Tibial artery (tissue), 4 donors: ENCODE measurements around the gene SERHL2.
"Not testable (repeated sequence)": the region's sequence is repeated elsewhere in the genome, so short reads cannot be mapped to it uniquely, and the experiment has no call there.

Source experiments
- DNase-seq, 2 donors: peaks; one replicate each; pipeline ENCODE4 v3.0.0-alpha.2; 2019
- H3K27ac ChIP-seq, 2 donors: fragments of 200-600 bp; sonication (generic) in 1 of 2; 1 replicate in 1 of 2; 2 replicates in 1 of 2; pipeline ENCODE4 v1.5.1; 2018 to 2019; ENCODE audit warnings: mild to moderate bottlenecking in 1 of 2
- H3K27me3 ChIP-seq, 2 donors: fragments of 200-600 bp; sonication (generic) in 1 of 2; one replicate each; pipeline versions ENCODE4 v1.5.1 to v1.6.0; 2016 to 2019
- H3K36me3 ChIP-seq, 3 donors: fragments of 200-600 bp; sonication (generic) in 2 of 3; one replicate each; pipeline ENCODE4 v1.5.1; 2016 to 2019; ENCODE audit warnings: mild to moderate bottlenecking in 2 of 3
- H3K4me1 ChIP-seq, 4 donors: fragments of 200-600 bp; sonication (generic) in 2 of 4; 1 replicate in 3 of 4; 2 replicates in 1 of 4; pipeline ENCODE4 v1.5.1; 2016 to 2019
- H3K4me3 ChIP-seq, 2 donors: fragments of 200-600 bp; sonication (generic) in 1 of 2; 1 replicate in 1 of 2; 2 replicates in 1 of 2; pipeline ENCODE4 v1.5.1; 2018 to 2019; ENCODE audit warnings: mild to moderate bottlenecking in 2 of 2
- H3K9me3 ChIP-seq, 3 donors: fragments of 200-600 bp; sonication (generic) in 1 of 3; one replicate each; pipeline ENCODE4 v1.5.1; 2016 to 2019
- intact Hi-C: fragments of 100-400 bp; cut with DNase I; formaldehyde crosslinking; loops from one replicate; pipeline ENCODE4 v1.15.0; 2023; ENCODE audit warnings: low total_unique reads
- TF ChIP-seq, protein P1 (sequence below), 2 experiments: fragments of 200-600 bp in 1 of 2; fragments of 450-650 bp in 1 of 2; IDR thresholded peaks; one replicate each; pipeline ENCODE4 v1.5.1; 2017 to 2019; ENCODE audit warnings: antibody characterized with exemption in 2 of 2, mild to moderate bottlenecking in 1 of 2, moderate library complexity in 1 of 2

Gene SERHL2

DNA sequence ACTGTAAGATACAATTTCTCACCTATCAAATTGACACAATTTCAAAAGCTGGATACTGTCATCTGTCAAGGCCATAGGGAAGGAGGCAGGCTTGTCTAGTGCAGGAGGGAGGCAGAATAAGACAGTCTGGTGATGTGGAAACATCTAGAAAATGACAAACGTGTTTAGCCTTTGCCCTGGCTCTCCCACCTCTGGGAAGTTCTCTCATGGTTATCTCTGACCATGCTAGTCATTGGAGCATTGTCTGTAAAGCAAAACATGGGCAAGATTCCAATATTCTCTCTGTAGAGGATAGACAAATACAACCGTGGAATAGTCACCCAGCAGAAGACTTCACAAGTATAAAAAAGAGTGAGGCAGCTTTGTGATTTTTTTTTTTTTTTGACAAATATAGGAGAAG lies 9.1 kb upstream of the SERHL2 start:
- Histone ChIP-seq H3K4me3 (no peak overlapping the region), H3K9me3 (no peaks in the 10 kb centered on the region), H3K36me3 (no peaks in the 10 kb centered on the region), H3K27me3 (peaks cover 0 to 4% of the 10 kb centered on the region in 2 donors), H3K27ac (no peak overlapping the region), H3K4me1 (no peaks in the 10 kb centered on the region)
- TF ChIP-seq, protein P1, sequence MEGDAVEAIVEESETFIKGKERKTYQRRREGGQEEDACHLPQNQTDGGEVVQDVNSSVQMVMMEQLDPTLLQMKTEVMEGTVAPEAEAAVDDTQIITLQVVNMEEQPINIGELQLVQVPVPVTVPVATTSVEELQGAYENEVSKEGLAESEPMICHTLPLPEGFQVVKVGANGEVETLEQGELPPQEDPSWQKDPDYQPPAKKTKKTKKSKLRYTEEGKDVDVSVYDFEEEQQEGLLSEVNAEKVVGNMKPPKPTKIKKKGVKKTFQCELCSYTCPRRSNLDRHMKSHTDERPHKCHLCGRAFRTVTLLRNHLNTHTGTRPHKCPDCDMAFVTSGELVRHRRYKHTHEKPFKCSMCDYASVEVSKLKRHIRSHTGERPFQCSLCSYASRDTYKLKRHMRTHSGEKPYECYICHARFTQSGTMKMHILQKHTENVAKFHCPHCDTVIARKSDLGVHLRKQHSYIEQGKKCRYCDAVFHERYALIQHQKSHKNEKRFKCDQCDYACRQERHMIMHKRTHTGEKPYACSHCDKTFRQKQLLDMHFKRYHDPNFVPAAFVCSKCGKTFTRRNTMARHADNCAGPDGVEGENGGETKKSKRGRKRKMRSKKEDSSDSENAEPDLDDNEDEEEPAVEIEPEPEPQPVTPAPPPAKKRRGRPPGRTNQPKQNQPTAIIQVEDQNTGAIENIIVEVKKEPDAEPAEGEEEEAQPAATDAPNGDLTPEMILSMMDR (IDR thresholded peaks at IDR 0.05) = no peak
- intact Hi-C loops = no loop called here
- DNase-seq = no peak

DNA sequence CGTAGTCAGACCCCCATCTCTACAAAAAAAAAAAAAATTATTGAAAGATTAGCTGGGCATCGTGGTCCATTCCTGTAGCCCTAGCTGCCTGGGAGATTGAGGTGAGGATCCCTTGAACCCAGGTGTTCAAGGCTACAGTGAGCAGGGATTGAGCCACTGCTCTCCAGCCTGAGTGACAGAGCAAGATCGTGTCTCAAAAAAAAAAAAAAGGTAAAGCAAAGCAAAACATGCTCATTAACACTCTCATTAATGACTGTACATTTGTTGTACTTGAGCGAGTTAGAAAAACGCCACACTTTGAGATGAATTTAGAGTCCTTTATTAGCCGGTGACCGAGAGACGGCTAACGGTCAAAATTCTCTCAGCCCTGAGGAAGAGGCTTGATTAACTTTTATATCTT lies 6.2 kb upstream of the SERHL2 start:
- intact Hi-C loops = no loop called here
- TF ChIP-seq, protein P1 (IDR thresholded peaks at IDR 0.05) = no peak
- no peaks in the 10 kb centered on the region for H3K4me1 ChIP-seq
- no peak overlapping the region for H3K4me3 ChIP-seq
- H3K36me3 ChIP-seq = no peaks in the 10 kb centered on the region
- no peak for DNase-seq
- no peak overlapping the region for H3K27ac ChIP-seq
- no peaks in the 10 kb centered on the region for H3K9me3 ChIP-seq
- peaks cover 0 to 11% of the 10 kb centered on the region in 2 donors for H3K27me3 ChIP-seq

DNA sequence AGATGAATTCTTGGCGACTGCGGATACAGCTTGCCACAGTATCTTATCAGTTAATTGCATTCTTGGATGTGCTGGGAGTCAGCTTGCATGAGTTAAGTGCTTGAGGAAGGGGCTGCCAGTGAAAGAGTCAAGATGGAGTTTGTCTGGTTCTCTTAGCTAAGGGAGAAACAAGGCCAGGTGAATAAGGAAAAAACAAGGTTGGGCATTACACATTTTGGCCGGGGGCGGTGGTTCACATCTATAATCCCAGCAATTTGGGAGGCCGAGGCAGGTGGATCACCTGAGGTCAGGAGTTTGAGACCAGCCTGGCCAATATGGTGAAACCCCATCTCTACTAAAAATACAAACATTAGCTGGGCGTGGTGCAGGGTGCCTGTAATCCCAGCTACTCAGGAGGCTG lies 5.6 kb upstream of the SERHL2 start:
- intact Hi-C loops, H3K4me1 ChIP-seq, H3K4me3 ChIP-seq, DNase-seq, H3K9me3 ChIP-seq, H3K36me3 ChIP-seq, H3K27ac ChIP-seq: not testable (repeated sequence)
- peaks cover 0 to 11% of the 10 kb centered on the region in 2 donors for H3K27me3 ChIP-seq

DNA sequence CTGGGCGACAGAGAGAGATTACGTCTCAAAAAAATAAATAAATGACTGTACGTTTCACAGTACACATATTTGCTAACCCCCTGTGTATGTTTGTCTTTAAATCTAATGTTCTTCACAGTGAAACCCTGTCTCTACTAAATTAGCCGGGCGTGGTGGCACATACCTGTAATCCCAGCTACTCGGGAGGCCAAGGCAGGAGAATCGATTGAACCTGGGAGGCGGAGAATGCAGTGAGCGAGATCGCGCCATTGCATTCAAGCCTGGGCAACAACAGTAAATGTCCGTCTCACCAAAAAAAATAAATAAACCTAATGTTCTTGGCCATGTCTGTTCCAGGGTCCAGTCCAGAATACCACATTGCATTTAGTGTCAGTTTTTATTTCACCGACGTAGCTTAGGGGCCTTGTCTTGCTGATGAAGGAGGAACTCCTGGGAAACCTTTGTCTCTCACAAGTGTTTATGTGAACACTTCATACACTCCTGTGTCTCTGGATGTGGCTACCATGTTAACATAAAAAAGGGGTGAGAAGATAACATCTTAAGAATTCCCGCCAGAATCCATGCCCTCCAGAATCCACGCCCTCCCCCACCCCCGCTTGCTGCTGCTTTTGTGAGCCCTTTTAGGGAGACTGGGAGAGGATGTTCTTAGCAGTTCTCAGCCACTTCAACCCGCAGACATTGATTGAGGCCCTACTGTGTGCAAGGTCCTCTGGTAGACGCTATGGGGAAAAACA lies 5.0 kb upstream of the SERHL2 start:
- Histone ChIP-seq H3K9me3 (no peaks in the 10 kb centered on the region), H3K27ac (no peak overlapping the region), H3K27me3 (peaks cover 0 to 11% of the 10 kb centered on the region in 2 donors), H3K4me1 (peaks cover 0 to 9% (median 4%) of the 10 kb centered on the region in 4 donors), H3K4me3 (no peak overlapping the region), H3K36me3 (no peaks in the 10 kb centered on the region)
- intact Hi-C loops = no loop called here
- DNase-seq = no peak
- TF ChIP-seq, protein P1 (IDR thresholded peaks at IDR 0.05) = no peak

DNA sequence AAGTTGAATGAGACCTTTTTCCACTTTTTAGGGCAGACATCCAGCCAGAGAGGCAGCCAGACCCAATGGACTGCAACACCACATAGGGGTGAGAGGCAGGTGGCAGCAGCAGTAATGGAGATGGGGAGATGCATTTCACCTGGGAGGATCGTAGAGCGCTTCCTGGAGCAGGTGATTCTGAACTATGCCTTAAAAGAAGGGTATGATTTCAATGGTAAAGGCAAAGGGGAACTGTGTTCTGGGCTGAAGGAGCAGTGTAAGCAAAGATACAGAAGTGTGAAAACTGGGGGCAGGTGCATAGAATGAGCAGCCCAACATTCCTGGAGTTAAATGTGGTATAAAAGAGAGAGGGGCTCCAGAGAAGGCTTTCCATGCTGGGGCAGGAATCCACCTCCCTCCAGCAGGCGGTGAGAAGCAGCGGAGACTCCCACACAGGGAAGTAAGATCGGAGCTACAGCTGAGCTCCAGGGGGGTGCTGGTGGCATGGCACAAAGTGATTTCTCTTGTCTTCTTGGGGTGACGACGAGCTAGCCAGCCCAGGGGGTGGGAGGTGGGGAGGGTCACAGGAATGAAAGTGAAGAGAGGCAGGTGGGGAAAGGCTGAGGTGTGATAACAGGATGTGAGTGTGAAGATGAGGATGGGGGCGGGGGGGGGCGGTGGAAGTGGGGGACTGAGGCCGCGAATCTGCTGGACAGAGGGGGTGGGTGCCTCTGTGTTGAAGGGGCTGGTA lies 4.3 kb upstream of the SERHL2 start:
- no peak for DNase-seq
- H3K4me1 ChIP-seq = peaks cover 0 to 16% (median 11%) of the 10 kb centered on the region in 4 donors
- H3K4me3 ChIP-seq = no peak overlapping the region
- intact Hi-C loops = no loop called here
- no peaks in the 10 kb centered on the region for H3K9me3 ChIP-seq
- no peak overlapping the region for H3K27ac ChIP-seq
- TF ChIP-seq, protein P1 (IDR thresholded peaks at IDR 0.05) = no peak
- H3K27me3 ChIP-seq = peaks cover 0 to 11% of the 10 kb centered on the region in 2 donors
- no peaks in the 10 kb centered on the region for H3K36me3 ChIP-seq

DNA sequence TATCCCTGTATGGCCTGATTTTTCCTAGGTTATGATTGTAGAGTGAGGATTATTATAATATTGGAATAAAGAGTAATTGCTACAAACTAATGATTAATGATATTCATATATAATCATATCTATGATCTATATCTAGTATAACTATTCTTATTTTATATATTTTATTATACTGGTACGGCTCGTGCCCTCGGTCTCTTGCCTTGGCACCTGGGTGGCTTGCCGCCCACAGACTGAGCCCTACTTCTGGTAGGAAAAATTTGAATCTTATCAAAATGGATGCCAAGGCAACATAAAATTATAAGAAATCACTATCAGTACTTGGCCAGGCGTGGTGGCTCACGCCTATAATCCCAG lies 1.5 kb upstream of the SERHL2 start:
- DNase-seq, H3K36me3 ChIP-seq, H3K27ac ChIP-seq, H3K4me3 ChIP-seq, intact Hi-C loops, H3K9me3 ChIP-seq: not testable (repeated sequence)
- H3K27me3 ChIP-seq = peaks cover 0 to 11% of the 10 kb centered on the region in 2 donors
- peaks cover 0 to 16% (median 11%) of the 10 kb centered on the region in 4 donors for H3K4me1 ChIP-seq
